GM12892 (cell line): ENCODE results near the gene PERM1.

Experiments used
- DNase-seq: peaks from one replicate; pipeline ENCODE4 v3.0.0; 2011; ENCODE audit not compliant: insufficient read length
- FAIRE-seq: peaks from 2 replicates; lab custom pipeline; 2011; peaks lifted over from hg19 to GRCh38; lab: Jason Lieb, UNC
- POLR2A ChIP-seq: IDR thresholded peaks from 2 replicates; pipeline ENCODE4 v1.6.1; 2011; ENCODE audit warnings: low read depth, low read length, control low read depth
- POLR2AphosphoS5 ChIP-seq: IDR thresholded peaks from 2 replicates; pipeline ENCODE4 v1.6.1; 2011; ENCODE audit warnings: low read depth, low read length, control low read depth
- TAF1 ChIP-seq: IDR thresholded peaks from 2 replicates; pipeline ENCODE4 v1.6.1; 2011; ENCODE audit warnings: low read depth, mild to moderate bottlenecking, control low read depth, low read length, borderline replicate concordance

PERM1 gene

DNA sequence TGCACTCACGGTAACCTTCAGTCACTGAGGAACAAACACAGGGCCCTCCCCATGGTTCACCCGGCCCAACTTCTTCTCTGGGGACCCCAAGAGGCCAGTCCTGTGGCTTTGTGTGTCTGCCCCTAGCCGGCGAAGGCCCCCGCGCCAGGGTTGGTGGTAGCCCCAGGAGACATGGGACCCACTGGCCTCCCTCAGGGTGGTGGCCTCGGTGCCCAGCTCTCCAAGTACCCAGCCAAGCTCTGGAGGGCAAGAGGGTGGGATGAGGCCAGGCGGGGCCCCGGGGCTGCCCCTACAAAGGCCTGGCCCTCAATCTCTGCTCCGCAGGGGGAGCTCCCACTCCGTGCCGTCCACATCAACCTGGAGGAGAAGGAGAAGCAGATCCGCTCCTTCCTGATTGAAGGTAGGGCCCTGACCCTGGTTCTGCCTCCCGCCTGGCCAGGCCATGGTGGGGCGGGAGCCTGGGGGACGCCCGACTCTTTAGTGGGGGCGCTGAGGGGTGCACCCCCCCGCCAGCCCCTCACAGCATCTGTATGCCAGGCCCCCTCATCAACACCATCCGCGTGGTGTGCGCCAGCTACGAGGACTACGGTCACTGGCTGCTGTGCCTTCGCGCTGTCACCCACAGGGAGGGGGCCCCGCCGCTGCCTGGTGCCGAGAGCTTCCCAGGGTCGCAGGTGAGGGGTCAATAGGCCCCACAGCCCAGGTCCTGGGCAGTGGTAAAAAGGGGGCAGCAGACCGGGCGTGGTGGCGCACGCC is 10.0 kb downstream of the PERM1 start:
- FAIRE-seq = no peak

GRCh38 chr1:970973-971730 is 10.7 kb downstream of the PERM1 start:
- no peak for TF ChIP-seq POLR2AphosphoS5
- no peak for TF ChIP-seq TAF1
- TF ChIP-seq POLR2A = no peak
- DNase-seq = no peak
- no peak for FAIRE-seq

More for the DNA sequence above, 10.0 kb downstream of the PERM1 start:
- TF ChIP-seq TAF1 (no peak), POLR2A (no peak), POLR2AphosphoS5 (no peak)
- DNase-seq = no peak

DNA sequence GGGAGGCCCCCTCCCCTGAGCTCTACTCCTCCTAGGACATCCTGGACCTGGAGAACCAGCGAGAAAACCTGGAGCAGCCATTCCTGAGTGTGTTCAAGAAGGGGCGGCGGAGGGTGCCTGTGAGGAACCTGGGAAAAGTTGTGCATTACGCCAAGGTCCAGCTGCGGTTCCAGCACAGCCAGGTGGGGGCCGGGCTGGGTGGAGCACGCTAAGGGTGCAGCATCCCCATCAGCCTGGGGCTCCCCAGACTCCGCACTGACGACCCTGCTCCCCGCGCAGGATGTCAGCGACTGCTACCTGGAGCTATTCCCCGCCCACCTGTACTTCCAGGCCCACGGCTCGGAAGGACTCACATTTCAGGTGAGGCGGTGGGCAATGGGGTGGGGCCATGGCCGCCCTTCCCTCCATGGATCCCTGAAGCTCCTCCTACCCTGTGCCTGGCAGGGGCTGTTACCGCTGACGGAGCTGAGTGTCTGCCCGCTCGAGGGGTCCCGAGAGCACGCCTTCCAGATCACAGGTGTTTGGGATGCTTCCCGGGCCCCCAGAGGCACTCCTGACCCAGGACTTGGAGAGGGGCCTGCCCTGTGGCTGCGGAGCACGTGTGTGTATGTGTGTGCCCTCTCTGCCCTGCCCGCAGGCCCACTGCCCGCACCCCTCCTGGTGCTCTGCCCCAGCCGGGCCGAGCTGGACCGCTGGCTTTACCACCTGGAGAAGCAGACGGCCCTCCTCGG is 11.5 kb downstream of the PERM1 start:
- no peak for TF ChIP-seq POLR2A
- no peak for TF ChIP-seq POLR2AphosphoS5
- TF ChIP-seq TAF1 = no peak
- FAIRE-seq (no peak), DNase-seq (no peak)

DNA sequence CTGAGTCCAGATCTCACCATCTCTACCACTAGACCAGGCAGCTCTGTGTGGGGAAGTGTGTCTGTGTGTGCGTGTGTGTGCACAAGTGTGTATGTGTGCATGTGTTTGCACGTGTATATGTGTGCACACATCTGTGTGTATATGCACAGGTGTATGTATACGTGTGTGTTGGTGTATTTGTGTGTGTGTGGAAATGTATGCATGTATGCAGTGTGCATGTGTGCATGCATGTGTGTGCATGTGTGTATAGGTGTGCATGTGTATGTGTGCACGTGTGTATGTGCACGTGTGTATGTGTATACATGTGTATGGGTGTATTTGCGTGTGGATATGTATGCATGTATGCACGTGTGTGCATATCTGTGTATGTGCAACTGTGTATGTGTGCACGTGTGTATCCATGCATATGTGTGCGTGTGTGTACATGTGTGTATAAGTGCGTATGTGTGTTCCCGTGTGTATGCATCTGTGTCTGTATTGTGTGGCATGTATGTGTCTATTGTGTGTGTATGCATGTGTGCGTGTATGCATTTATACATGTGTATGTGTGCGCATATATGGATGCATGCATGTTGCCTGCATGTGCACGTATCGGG is 12.5 kb downstream of the PERM1 start:
- DNase-seq (no peak), FAIRE-seq (peak; percentile 51)
- TF ChIP-seq POLR2A = no peak
- no peak for TF ChIP-seq TAF1
- TF ChIP-seq POLR2AphosphoS5 = no peak

GRCh38 chr1:967466-968343 is 14.2 kb downstream of the PERM1 start:
- no peak for FAIRE-seq
- TF ChIP-seq TAF1 (no peak), POLR2AphosphoS5 (no peak), POLR2A (no peak)
- no peak for DNase-seq

GRCh38 chr1:966704-967300 is 15.1 kb downstream of the PERM1 start:
- DNase-seq = peak; percentile 97
- TF ChIP-seq POLR2A = no peak
- no peak for TF ChIP-seq TAF1
- peak; percentile 89 for FAIRE-seq

- FAIRE-seq = peak; percentile 40
- DNase-seq = no peak
- TF ChIP-seq TAF1 (no peak), POLR2A (no peak), POLR2AphosphoS5 (no peak)
Measured at GRCh38 chr1:966135-966703, 15.7 kb downstream of the PERM1 start, which contains the start of gene PLEKHN1. TSS of gene PLEKHN1 (plus strand) at chr1:966482. CDS start at chr1:966532, 50 bp downstream.

- no peak for TF ChIP-seq POLR2AphosphoS5
- no peak for TF ChIP-seq TAF1
- TF ChIP-seq POLR2A = no peak
- DNase-seq (no peak), FAIRE-seq (no peak)
Measured at GRCh38 chr1:965526-966134, 16.3 kb downstream of the PERM1 start.

GRCh38 chr1:964691-965525 is 17.0 kb downstream of the PERM1 start:
- DNase-seq (no peak), FAIRE-seq (no peak)
- TF ChIP-seq POLR2A (no peak), TAF1 (no peak), POLR2AphosphoS5 (no peak)
